ENCODE measurements around the gene SDK1.

Gene SDK1

GRCh38 chr7:4066626-4067475, 765.8 kb downstream of the SDK1 start:
- DNase-seq, result no peak

DNA sequence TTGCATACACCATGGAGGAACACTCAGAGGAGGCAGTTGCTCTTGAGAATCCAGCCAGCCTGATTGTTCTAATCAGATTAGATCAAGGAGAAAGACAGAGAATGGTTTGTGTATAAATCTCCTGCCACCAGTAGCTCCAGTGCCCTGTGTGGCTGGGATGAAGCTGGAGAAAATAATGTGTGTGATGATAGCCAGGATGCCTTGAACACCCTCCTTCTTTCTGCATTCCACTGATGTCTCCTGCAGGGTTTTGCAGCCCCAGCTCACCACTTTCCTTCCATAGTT, 766.4 kb downstream of the SDK1 start:
- no peak for DNase-seq

DNA sequence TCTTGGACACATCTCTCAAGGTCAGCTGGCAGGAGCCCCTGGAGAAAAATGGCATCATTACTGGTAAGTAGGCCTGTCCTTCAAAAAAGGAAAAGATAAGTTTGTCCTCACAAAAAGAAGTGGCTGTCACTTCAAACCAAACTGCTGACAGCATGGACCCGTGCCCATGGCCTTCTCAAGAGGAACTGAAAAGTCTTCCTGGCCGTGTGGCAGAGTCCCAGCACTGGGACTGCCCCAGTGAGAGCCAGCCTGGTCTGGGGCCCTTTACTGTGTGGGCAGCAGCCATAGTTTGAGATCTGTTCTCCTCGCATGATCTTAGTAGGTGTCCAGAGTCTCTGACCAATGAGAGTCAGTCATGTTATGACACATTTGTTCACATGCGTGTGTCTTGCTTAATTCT, 766.8 kb downstream of the SDK1 start:
- DNase-seq, result no peak

- no peak for DNase-seq
Measured at GRCh38 chr7:4068286-4068685, 767.2 kb downstream of the SDK1 start.

DNA sequence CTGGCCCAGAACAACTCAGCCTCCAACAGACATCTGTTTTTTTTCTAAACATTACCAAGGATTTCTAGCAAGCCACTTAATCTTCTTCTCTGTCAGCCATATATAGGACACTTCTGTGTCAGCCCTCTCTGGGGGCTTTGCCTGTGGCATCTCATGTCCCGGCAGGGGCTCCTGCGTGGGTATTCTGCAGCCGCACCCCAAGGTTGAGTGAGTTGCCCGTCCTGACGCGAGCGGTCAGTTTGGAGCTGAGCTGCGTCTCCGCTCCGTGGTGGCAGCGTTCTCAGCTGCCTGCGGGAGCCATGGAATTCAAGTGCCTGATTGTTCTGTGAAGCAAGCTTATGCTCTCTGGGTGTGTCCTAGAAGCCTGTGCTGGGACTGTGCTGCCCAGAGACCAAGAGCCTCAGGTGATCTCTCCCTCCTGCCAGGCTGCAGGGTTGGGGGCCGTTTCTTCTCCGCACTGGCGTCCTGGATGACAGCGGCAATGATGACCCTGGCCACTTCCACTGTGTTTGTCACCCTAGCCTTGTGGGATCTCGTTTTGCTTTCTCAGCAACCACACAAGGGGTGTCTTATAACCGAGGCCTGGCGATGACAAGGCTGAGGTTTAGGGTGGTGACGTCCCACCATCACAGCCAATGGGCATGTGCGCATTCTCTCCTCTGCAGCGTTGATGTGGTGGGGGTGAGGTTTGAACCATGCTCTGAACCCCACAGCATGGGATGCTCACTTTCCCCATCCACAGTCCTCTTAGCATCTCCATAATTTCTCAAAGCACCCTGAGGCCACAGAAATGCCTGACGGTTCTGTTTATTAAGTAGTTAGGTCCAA, 768.4 kb downstream of the SDK1 start:
- no peak for DNase-seq

- no peak for DNase-seq
Measured at GRCh38 chr7:4070214-4070613, 769.2 kb downstream of the SDK1 start.

GRCh38 chr7:4071370-4072058, 770.5 kb downstream of the SDK1 start:
- DNase-seq, result no peak

GRCh38 chr7:4072161-4072925, 771.3 kb downstream of the SDK1 start:
- DNase-seq, result no peak

DNA sequence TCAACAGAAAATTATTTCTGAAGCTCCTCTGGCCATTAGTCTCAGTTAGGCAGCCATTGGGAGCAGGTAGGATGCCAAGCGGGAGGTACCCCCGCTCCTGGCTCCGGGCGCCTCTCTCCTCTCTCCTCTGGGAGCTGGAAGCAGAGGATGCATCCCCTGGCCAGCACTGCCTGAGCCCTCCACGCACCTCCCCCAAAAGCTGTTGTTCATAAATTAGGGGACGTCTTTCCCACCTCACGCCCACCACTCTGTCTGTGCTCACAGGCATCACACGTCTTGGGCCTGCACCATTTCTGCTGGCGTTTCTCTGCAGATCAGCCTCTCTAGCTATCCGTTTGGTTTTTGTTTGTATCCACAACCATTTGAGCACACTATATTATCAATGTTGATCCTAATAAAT, 772.0 kb downstream of the SDK1 start:
- DNase-seq, result no peak

DNA sequence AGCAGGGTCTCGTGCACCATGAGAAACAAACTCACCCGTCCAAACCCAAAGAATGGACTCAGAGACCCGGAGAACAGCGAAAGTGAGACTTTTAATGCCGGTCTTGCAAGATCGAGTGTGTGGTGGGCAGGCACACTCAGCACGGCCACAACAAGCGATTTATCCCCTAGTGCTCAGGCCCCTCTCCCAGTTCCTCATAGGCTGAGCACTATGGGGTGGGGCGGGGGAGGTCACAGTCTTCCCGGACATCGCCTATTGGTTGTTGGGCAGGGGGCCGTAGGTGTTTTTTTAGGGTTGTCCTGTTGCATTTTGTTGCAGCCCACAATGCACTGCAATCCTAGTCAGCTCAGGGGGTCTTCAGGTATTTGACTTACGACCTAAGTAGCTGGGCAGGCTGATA, 772.7 kb downstream of the SDK1 start:
- DNase-seq, result no peak

DNA sequence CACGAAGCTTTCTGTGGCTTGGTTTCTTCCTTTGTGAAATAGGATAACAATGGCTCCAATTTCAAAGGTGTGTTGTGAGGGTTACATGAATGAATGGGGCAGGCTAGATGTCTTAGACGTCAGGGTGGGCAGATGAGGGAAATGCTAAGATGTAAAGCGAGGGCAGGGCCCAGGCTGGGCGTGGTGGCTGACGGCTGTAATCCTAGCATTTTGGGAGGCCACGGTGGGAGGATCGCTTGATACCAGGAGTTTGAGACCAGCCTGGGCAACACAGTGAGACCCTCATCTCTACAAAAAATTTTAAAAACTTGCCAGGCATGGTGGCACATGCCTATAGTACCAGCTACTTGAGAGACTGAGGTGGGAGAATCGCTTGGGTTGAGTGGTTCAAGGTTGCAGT, 773.4 kb downstream of the SDK1 start:
- DNase-seq, result no peak

DNA sequence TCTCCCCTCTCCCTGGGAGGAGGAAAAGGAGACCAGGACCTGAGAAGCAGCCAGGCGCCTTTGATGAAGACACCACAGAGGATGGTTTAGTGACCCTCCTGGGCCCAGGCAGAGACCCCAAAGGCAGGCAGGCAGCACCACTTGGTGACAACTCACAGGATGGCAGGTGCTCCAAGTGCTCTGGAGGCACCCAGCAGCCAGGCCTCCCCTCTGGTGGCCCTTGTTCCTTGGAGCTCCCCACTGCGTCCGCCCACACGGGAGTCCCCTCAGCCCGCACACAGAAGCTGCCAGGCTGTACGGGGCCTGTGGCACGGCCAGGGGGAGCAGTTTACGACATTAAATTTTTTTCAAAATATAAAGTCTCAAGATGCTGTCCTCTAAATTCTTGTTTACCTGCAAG, 773.9 kb downstream of the SDK1 start:
- no peak for DNase-seq

- no peak for DNase-seq
Measured at GRCh38 chr7:4076701-4077294, 775.7 kb downstream of the SDK1 start.

GRCh38 chr7:4077980-4078379, 776.9 kb downstream of the SDK1 start:
- no peak for DNase-seq

- DNase-seq, result no peak
Measured at GRCh38 chr7:4078580-4078979, 777.5 kb downstream of the SDK1 start.

- DNase-seq, result no peak
Measured at GRCh38 chr7:4079366-4079765, 778.3 kb downstream of the SDK1 start.

GRCh38 chr7:4079956-4080355, 778.9 kb downstream of the SDK1 start:
- DNase-seq, result no peak

DNA sequence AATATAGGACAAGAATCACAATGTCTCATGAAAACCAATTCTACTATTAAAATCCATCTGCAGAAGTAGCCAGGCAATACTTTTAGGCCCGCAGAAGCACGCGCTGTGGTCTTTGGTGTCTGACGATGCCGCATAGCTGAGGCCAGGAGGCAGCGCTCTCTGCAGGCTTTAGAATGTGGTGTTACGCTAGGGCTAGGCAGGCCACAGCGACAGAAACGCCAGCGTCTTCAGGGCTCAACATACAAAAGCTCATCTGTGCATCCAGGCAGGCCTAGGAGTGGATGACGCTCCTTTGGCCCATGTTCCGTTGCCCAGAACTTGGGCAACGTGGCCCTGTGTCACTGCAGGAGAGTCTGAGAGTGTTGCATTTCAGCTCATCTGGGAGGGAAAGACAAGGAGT, 779.9 kb downstream of the SDK1 start:
- DNase-seq, result no peak

- DNase-seq, result no peak
Measured at GRCh38 chr7:4083513-4083912, 782.5 kb downstream of the SDK1 start.

- DNase-seq, result no peak
Measured at GRCh38 chr7:4084271-4084670, 783.2 kb downstream of the SDK1 start.

- DNase-seq, result no peak
Measured at GRCh38 chr7:4085937-4086691, 785.1 kb downstream of the SDK1 start.

GRCh38 chr7:4086723-4087122, 785.7 kb downstream of the SDK1 start:
- no peak for DNase-seq

Measured in DMS153 (cell line).